Measurements from ENCODE around the gene LACRT.

- TF ChIP-seq CEBPB (IDR thresholded peaks at IDR 0.05; ENCODE audit: low read depth, low read length) (no peak), FOS (IDR thresholded peaks at IDR 0.05; ENCODE audit: low read depth, low read length) (no peak), POLR2A (IDR thresholded peaks at IDR 0.05; ENCODE audit: low read depth, low read length) (no peak), RAD21 (IDR thresholded peaks at IDR 0.05; ENCODE audit: low read length) (no peak), RFX5 (IDR thresholded peaks at IDR 0.05; ENCODE audit: low read depth, low read length) (no peak), NFE2L2 (IDR thresholded peaks at IDR 0.05; ENCODE audit: low read depth, low read length) (no peak), RCOR1 (IDR thresholded peaks at IDR 0.05; ENCODE audit: insufficient replicate concordance, low read length) (no peak), SMC3 (IDR thresholded peaks at IDR 0.05; ENCODE audit: low read depth, low read length) (no peak)
- TF ChIP-seq, protein P1, sequence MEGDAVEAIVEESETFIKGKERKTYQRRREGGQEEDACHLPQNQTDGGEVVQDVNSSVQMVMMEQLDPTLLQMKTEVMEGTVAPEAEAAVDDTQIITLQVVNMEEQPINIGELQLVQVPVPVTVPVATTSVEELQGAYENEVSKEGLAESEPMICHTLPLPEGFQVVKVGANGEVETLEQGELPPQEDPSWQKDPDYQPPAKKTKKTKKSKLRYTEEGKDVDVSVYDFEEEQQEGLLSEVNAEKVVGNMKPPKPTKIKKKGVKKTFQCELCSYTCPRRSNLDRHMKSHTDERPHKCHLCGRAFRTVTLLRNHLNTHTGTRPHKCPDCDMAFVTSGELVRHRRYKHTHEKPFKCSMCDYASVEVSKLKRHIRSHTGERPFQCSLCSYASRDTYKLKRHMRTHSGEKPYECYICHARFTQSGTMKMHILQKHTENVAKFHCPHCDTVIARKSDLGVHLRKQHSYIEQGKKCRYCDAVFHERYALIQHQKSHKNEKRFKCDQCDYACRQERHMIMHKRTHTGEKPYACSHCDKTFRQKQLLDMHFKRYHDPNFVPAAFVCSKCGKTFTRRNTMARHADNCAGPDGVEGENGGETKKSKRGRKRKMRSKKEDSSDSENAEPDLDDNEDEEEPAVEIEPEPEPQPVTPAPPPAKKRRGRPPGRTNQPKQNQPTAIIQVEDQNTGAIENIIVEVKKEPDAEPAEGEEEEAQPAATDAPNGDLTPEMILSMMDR (conservative IDR thresholded peaks at IDR 0.05; ENCODE audit: low read depth, low read length), result no peak
- TF ChIP-seq, protein P2, sequence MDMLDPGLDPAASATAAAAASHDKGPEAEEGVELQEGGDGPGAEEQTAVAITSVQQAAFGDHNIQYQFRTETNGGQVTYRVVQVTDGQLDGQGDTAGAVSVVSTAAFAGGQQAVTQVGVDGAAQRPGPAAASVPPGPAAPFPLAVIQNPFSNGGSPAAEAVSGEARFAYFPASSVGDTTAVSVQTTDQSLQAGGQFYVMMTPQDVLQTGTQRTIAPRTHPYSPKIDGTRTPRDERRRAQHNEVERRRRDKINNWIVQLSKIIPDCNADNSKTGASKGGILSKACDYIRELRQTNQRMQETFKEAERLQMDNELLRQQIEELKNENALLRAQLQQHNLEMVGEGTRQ (IDR thresholded peaks at IDR 0.05; ENCODE audit: low read depth, low read length), result no peak
Measured at GRCh38 chr12:54625598-54625997, 9.1 kb downstream of the LACRT start.
